Measurements from ENCODE around the gene PAK5.

- TF ChIP-seq POLR2A (conservative IDR thresholded peaks at IDR 0.05) (no peak), NRF1 (conservative IDR thresholded peaks at IDR 0.05 in 1 of 2, IDR thresholded peaks at IDR 0.05 in 1 of 2) (no peak), NCOA6 (IDR thresholded peaks at IDR 0.05) (no peak), ZNF444 (CRISPR knock-in tag; IDR thresholded peaks at IDR 0.05) (no peak), RBM39 (optimal IDR thresholded peaks at IDR 0.05; ENCODE audit: low read depth, low read length) (no peak), GMEB1 (CRISPR knock-in tag; IDR thresholded peaks at IDR 0.05) (no peak), ZBTB26 (CRISPR knock-in tag; IDR thresholded peaks at IDR 0.05) (no peak), REST (IDR thresholded peaks at IDR 0.05; ENCODE audit: borderline replicate concordance) (no peak), REST (CRISPR knock-in tag; IDR thresholded peaks at IDR 0.05; ENCODE audit: low read depth) (no peak), EP300 (IDR thresholded peaks at IDR 0.05; ENCODE audit: low read length) (no peak), EGR1 (conservative IDR thresholded peaks at IDR 0.05) (no peak)
Measured at GRCh38 chr20:9829835-9830234, 9.0 kb downstream of the PAK5 start.
